SH-SY5Y (cell line): ENCODE measurements around the gene CSNK2B.

Experiments
- GATA2 ChIP-seq: IDR thresholded peaks from 2 replicates; pipeline ENCODE4 v1.6.1; 2011; ENCODE audit warnings: mild to moderate bottlenecking, low read depth, low read length
- GATA3 ChIP-seq: IDR thresholded peaks from 2 replicates; pipeline ENCODE4 v1.6.1; 2011; ENCODE audit warnings: low read depth, mild to moderate bottlenecking, low read length, moderate library complexity

Gene CSNK2B

DNA sequence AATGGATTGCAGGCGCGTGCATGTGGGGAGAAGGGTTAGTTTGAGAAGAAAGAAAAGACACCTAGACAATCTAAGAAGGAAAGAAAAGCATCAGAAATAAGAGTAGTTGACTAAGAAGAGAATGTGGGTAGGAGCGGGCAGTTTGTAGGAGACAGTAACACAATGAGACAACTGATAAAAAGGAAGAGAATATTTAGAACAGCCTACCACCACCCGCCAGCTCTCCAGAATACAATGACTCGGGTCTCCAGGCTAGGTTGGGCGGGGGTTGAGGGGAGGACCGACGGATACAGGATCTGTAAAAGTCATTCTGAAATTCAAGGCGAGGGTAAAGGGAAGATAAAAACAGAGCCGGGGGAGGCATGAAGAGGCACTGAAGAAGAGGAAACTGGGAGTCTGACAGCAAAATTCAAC, 36.5 kb downstream of the CSNK2B start:
- TF ChIP-seq GATA3 (no peak), GATA2 (no peak)

GRCh38 chr6:31702819-31703716, 37.2 kb downstream of the CSNK2B start, which contains the start of gene ABHD16A:
Gene ABHD16A, minus strand, starts transcription at chr6:31703324. Its CDS starts 43 bp downstream, at chr6:31703281.
- peak; percentile 34; the same call in 1 of the 2 replicates for TF ChIP-seq GATA2
- TF ChIP-seq GATA3 = no peak

- TF ChIP-seq GATA2 = no peak
- no peak for TF ChIP-seq GATA3
Observed at GRCh38 chr6:31705931-31706330, 40.1 kb downstream of the CSNK2B start.

- TF ChIP-seq GATA3 = no peak
- TF ChIP-seq GATA2 = no peak
Observed at GRCh38 chr6:31706599-31706998, 40.7 kb downstream of the CSNK2B start, which contains the start of gene LY6G6F. Gene LY6G6F, plus strand, starts transcription at chr6:31706866. Its CDS starts 41 bp downstream, at chr6:31706907.

- TF ChIP-seq GATA2 (no peak), GATA3 (no peak)
Observed at GRCh38 chr6:31707701-31708100, 41.8 kb downstream of the CSNK2B start.

GRCh38 chr6:31708224-31708623, 42.3 kb downstream of the CSNK2B start:
- no peak for TF ChIP-seq GATA2
- TF ChIP-seq GATA3 = no peak

DNA sequence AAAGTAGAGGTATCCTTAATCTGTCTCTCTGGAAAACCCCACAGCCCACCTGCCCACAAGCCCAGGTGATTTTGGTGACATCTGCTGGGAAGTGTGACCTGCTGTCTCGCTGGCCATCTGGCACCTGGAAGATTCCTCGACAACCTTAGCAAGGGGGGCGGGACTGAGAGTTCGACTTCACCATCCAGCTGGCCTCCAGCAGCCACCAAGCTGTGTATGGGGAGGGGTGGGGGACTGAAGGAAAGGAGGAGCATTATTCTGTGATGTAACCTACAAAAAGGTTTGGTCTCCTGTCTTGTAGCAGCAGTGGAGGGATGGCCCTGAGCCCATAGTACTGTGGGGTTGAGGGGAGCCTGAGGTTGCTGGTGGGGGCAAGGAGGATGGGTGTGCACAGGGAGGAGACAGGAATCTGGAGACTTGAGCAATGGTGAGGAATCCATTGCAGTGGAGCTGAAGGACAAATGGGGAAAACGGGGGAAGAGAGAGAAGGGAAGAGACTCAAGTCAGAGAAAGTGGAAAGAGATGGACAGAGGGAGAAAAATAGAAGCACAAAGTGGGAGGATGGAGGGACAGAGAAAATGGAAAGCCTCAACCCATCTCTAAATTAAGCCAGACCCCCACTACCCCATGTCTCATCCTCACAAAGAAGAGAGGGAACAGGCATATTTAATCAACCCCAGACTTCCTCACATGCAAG, 44.8 kb downstream of the CSNK2B start:
- TF ChIP-seq GATA3 (no peak), GATA2 (no peak)

DNA sequence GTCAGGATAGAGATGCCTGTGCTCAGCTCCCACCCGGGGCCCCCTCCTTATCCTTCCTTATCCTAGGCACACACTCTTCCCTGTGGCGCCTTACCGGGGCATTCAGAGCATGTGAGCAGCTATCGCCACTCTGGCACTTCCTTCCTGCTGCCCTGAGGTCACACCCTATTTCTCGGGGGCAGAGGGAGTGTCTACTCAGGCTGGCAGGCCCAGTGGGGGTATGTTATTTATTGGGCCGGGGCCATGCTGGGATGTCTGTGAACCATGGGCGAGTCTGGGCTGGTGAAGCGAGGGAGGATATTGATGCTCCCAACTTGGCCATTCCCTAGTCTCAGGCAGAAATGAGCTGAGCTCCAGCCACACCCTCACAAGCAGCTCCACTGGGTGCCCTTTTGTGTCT, 45.4 kb downstream of the CSNK2B start:
- no peak for TF ChIP-seq GATA3

DNA sequence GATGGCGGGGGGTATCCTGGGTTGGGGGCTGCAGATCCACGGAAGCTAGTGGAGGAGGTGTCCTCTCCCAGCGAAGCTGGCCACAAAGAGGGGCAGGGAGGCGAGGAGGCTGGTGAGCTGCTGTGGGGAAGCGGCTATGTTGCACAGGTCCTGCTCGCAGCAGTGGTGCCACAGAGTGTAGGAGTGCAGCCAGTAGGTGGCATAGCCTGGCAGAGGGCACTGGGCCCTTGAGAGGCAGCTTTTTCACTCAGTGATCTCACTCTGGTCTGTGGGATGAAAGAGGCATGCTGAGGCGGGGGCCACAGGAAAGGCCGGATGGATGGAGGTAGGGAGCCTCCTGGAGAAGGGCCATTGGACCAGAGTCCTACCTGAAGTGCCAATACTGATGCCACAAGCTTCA, 46.4 kb downstream of the CSNK2B start:
- TF ChIP-seq GATA2 = no peak
- TF ChIP-seq GATA3 = no peak

- TF ChIP-seq GATA2 = no peak
- TF ChIP-seq GATA3 = no peak
Observed at GRCh38 chr6:31713465-31713864, 47.6 kb downstream of the CSNK2B start.

- no peak for TF ChIP-seq GATA3
- no peak for TF ChIP-seq GATA2
Observed at GRCh38 chr6:31713991-31714684, 48.3 kb downstream of the CSNK2B start.

DNA sequence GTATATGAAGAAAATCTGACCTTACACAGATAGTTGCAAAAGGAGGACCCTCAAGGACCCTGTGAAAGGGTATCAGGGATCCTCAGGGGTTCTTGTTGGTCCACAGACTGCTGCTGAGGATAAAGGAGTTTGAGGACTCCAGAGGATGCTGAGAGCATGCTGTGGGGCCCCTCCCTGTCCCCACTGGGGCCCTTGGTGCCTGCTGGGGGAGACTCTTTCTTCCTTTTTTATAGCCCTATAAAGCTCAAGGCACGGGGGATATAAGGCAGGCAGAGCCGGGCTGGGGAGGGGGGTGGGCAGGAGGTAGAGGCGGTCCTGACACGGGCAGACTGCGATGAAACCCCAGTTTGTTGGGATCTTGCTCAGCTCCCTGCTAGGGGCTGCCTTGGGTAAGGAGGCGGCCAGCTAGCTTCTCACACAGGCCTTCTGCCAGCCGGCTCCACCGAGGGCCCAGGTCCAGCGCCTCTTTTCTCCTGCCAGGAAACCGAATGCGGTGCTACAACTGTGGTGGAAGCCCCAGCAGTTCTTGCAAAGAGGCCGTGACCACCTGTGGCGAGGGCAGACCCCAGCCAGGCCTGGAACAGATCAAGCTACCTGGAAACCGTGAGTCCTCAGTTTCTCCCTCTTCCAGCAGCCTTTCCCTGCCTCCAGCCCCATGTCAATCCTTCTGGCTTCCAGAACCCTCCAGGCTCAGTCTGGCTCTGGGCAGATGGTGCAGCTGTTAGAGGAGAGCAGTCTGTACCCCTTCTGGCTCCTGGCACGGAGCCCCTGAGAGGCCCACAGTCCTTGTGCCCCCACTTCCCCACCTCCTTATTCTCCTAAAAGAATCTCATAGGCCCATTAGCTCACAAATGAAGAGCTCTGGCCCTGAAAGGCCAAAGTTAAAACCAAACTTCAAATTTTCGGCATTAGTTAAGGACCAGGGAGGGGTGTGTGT, 49.4 kb downstream of the CSNK2B start, which contains the start of gene LY6G6D:
TSS of gene LY6G6D (plus strand) at position 327 of the 937 bp plus-strand sequence. CDS start at position 335, 8 bp downstream.
- TF ChIP-seq GATA2 (no peak), GATA3 (no peak)
